Measurements from ENCODE around the gene CRYAB.

DNA sequence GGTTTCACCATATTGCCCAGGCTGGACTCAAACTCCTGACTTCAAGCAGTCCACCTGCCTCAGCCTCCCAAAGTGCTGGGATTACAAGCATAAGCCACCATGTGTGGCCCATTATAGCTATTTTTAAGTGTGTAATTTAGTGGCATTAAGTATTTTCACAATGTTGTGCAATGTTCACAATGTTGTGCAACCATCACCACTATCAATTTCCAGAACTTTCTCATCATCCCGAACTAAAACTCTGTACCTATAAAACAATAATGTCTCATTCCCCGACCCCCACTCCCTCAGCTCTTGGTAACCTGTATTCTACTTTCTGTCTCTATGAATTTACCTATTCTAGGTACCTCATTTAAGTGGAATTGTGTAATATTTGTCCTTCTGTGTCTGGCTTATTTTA is 24.7 kb downstream of the CRYAB start:
- TF ChIP-seq POLR2A (IDR thresholded peaks at IDR 0.05; ENCODE audit: low read depth, low read length) (no peak), TAF1 (IDR thresholded peaks at IDR 0.05; ENCODE audit: low read depth, low read length) (no peak), SPI1 (IDR thresholded peaks at IDR 0.05; ENCODE audit: low read depth, low read length) (no peak), POLR2AphosphoS5 (IDR thresholded peaks at IDR 0.05; ENCODE audit: low read depth, low read length) (no peak), PAX5 (IDR thresholded peaks at IDR 0.05; ENCODE audit: insufficient read depth, low read length, severe bottlenecking) (no peak), POU2F2 (IDR thresholded peaks at IDR 0.05; ENCODE audit: low read depth, low read length) (no peak)
